ENCODE measurements around the gene PPP1R9B. TPM values are rescaled to one million over a fixed set of nuclear protein-coding genes. Genes with fewer than 3 reads are reported as not detected.

Gene PPP1R9B
- total and polyA plus RNA-seq, 2 of the 8 experiments (the other 6 are each of a cell fraction or from before 2014, with no cell fraction given), result 5.2 to 13.1 TPM

DNA sequence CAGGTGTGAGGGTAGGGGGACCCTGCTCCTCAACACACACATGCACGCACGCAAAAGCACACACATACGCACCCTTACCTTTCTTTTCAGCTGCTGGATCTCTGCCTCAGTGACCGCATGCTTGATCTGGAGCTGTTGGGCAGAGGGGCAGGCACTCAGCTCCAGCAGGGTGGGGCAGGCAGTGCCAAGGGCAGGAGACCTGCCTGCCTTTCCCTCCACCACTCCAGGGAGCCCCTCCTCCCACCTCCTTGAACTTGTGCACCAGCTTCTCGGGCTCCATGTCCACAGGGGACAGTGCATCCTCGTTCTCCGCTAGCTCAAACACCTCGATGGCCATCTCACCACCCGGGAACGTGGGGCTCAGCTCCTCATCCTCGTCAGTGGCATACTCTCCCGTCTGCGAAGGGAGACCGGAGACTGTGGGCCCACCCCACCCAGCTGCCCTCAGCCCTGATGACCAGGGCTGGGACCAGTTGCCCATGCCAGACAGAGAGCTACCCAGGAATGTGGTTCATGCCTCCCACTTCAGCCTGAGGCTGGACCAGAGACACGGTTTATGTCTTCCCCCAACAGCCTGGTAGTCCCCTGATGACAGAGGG, 11.2 kb downstream of the PPP1R9B start:
- H4K20me1 ChIP-seq (replicated peaks in 1 of 2; ENCODE audit: control insufficient read depth in 1 of 2, insufficient read depth in 2 of 2, low read length in 2 of 2), result peaks cover 0 to 10% of the 10 kb centered on the region in 2 experiments
- TF ChIP-seq TAF1 (IDR thresholded peaks at IDR 0.05; ENCODE audit: low read depth, low read length) (no peak), RAD21 (IDR thresholded peaks at IDR 0.05 in 1 of 2, conservative IDR thresholded peaks at IDR 0.05 in 1 of 2; ENCODE audit: low read depth in 2 of 2, low read length in 2 of 2) (no peak), RXRA (IDR thresholded peaks at IDR 0.05; ENCODE audit: insufficient read depth, low read depth, low read length) (no peak), BRCA1 (IDR thresholded peaks at IDR 0.05; ENCODE audit: low read depth, low read length) (no peak)
- DNase-seq (ENCODE audit: low read depth in 1 of 2, low spot score in 2 of 2) (no peak), FAIRE-seq (no peak)
- H2AK5ac ChIP-seq (ENCODE audit: low read depth, low read length), result no peak overlapping the region
- ChIA-PET CTCF (ENCODE audit: partially characterized antibody) (interaction anchor here (0.5 to 21.6 kb wide), 26 partner anchors 3 to 223 kb away, joined by 3 to 299 read pairs (median 6); partner anchors contain the start of genes COL1A1, ITGA3, PDK2 and PPP1R9B), POLR2A (ENCODE audit: partially characterized antibody) (interaction anchor here (0.8 to 1.1 kb wide), 2 partner anchors 11 kb away, joined by 3 read pairs; no protein-coding TSS in a partner anchor)
- no peak overlapping the region for H3K9ac ChIP-seq (replicated peaks in 1 of 4; ENCODE audit: extremely low read depth in 1 of 4, low read depth in 3 of 4, low read length in 3 of 4)
- no peak overlapping the region for H2AFZ ChIP-seq (ENCODE audit: low read length)
- no peak overlapping the region for H2BK120ac ChIP-seq (replicated peaks; ENCODE audit: low read depth, low read length)
- H3K9me3 ChIP-seq (ENCODE audit: insufficient read depth in 2 of 2, low read depth in 1 of 2, low read length in 1 of 2), result no peaks in the 10 kb centered on the region
- H4K5ac ChIP-seq (ENCODE audit: insufficient read length, low read depth, low read length), result no peak overlapping the region
- H3K4me1 ChIP-seq (replicated peaks in 1 of 4; ENCODE audit: control insufficient read depth in 3 of 4, insufficient read depth in 4 of 4, low read length in 3 of 4), result peaks cover under 1 to 11% (median 5%) of the 10 kb centered on the region in 4 experiments; a peak in 5 of 7 replicates
- H3K79me1 ChIP-seq (ENCODE audit: low read depth, low read length), result no peaks in the 10 kb centered on the region
- H2BK12ac ChIP-seq (ENCODE audit: low read depth, low read length), result no peak overlapping the region; the same call in 1 of the 2 replicates
- no peak overlapping the region for H3K4ac ChIP-seq (replicated peaks; ENCODE audit: insufficient read length, low read depth, low read length)
- no peak overlapping the region for H3K18ac ChIP-seq (ENCODE audit: extremely low read depth, low read length)
- no peak overlapping the region for H3K23ac ChIP-seq (ENCODE audit: insufficient read length)
- no peak overlapping the region for H4K91ac ChIP-seq (replicated peaks; ENCODE audit: insufficient read length, low read length)
- no peak overlapping the region for H2BK5ac ChIP-seq (ENCODE audit: low read depth, low read length)
- no peak overlapping the region for H3K56ac ChIP-seq (replicated peaks; ENCODE audit: insufficient read length, low read depth, low read length)
- no peaks in the 10 kb centered on the region for H3K23me2 ChIP-seq (ENCODE audit: low read depth, low read length)
- no peaks in the 10 kb centered on the region for H3K79me2 ChIP-seq (ENCODE audit: control insufficient read depth in 1 of 2, insufficient read depth in 2 of 2, low read length in 2 of 2)
- no peak overlapping the region for H2BK20ac ChIP-seq (ENCODE audit: low read length)
- H3K36me3 ChIP-seq (ENCODE audit: control insufficient read depth in 2 of 4, insufficient read depth in 4 of 4, low read length in 3 of 4), result peaks cover 3 to 14% (median 13%) of the 10 kb centered on the region in 4 experiments; a peak in 5 of 8 replicates
- H3K4me2 ChIP-seq (ENCODE audit: insufficient read depth in 1 of 2, low read depth in 2 of 2, low read length in 2 of 2), result no peak overlapping the region
- 85% methylated on average over 15 of the region's 15 CpGs; no CpG with 5 or more reads in 1 of the 2 experiments for WGBS, 2 experiments (ENCODE audit: extremely low coverage in 1 of 2, insufficient coverage in 1 of 2, insufficient read length in 1 of 2, insufficient replicate concordance in 2 of 2, low coverage in 1 of 2, low lambda C conversion rate in 2 of 2, missing lambda C conversion rate in 1 of 2)
- H3K4me3 ChIP-seq (ENCODE audit: extremely low read depth in 1 of 4, insufficient read depth in 2 of 4, low read depth in 3 of 4, low read length in 4 of 4), result no peak overlapping the region
- H4K8ac ChIP-seq (ENCODE audit: extremely low read depth, insufficient read depth, low read length), result no peak overlapping the region
- no peaks in the 10 kb centered on the region for H3K27me3 ChIP-seq (replicated peaks in 1 of 4; ENCODE audit: control insufficient read depth in 3 of 4, extremely low read depth in 1 of 4, insufficient read depth in 3 of 4, low read length in 3 of 4)
- no peak overlapping the region for H3K14ac ChIP-seq (ENCODE audit: insufficient read length)
- no peak overlapping the region for H3K27ac ChIP-seq (ENCODE audit: low read depth, low read length)
- no peak overlapping the region for H2BK15ac ChIP-seq (ENCODE audit: low read length)
